HG03469 (cell line): Measurements from ENCODE around the gene CCDC88A.
"Not testable (repeated sequence)": the region's sequence is repeated elsewhere in the genome, so short reads cannot be mapped to it uniquely, and the experiment has no call there.

Experiments used
- ATAC-seq: cut with Tn5 transposase; IDR thresholded peaks from one replicate; pipeline ENCODE4 v1.9.1; 2021; ENCODE audit warnings: mild to moderate bottlenecking, moderate library complexity, moderate number of reproducible peaks; ENCODE audit not compliant: unreplicated experiment

CCDC88A gene

GRCh38 chr2:55241582-55241981, 178.1 kb downstream of the CCDC88A start:
- ATAC-seq = not testable (repeated sequence)

- ATAC-seq = no peak
These were observed 179.9 kb downstream of the CCDC88A start for GRCh38 chr2:55239656-55240222.
